ENCODE results near the gene SPNS1.
A peak's percentile ranks its signal among the peaks of the same experiment; 100 is the strongest.
"Not testable (repeated sequence)": the region's sequence is repeated elsewhere in the genome, so short reads cannot be mapped to it uniquely, and the experiment has no call there.

The SPNS1 gene

DNA sequence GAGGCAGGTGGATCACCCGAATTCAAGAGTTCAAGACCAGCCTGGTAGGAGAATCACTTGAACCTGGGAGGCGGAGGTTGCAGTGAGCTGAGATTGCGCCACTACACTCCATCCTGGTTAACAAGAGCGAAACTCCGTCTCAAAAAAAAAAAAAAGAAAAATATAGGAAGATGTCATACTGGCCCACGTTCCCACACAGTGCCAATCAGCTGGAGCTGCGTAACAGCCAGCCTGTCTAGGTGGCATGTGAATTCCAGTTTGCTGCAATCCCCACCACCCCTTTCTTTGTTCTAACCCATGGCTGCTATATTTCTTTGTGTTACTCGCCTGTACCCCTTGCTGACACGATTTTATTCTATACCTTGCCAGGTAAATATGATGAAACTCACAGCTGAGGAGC, 16.4 kb upstream of the SPNS1 start:
- DNase-seq (ENCODE audit: low read depth), result no peak

DNA sequence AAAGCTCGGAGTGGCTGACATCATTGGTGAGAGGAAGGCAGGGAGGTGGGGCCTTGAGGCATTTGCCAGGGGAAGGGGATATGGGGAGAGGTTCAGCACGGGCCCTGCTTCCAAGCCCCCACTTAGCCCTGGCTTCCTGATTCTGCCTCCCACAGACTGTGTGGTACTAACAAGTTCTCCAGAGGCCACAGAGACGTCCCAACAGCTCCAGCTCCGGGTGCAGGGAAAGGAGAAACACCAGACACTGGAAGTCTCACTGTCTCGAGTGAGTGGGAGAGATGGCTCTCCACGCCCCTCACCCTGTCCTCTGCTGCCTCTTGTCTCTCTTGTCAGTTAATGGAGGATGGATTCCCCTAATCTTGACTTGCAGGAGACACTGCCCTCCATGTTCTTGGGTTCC, 15.7 kb upstream of the SPNS1 start:
- DNase-seq (ENCODE audit: low read depth), result no peak

DNA sequence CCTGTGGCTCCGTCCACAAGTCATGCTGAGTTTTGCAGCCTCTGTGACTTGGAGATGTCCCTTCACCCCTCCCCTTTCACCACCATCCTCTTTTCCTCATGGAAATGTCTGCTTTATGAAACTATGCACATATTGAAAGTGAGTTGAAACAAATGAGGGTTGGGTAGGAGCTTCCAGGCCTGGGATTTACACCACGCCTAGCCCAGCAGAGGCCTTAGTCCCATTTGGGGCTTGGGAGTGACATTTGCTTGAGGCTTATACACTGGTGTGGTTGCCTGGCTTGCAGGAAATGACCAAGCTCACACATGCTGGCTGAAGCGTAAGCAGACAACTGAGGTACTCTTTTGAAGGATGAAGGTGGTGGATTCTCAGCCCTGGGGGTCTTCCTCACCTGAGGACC, 10.5 kb upstream of the SPNS1 start:
- no peak for DNase-seq (ENCODE audit: low read depth)

DNA sequence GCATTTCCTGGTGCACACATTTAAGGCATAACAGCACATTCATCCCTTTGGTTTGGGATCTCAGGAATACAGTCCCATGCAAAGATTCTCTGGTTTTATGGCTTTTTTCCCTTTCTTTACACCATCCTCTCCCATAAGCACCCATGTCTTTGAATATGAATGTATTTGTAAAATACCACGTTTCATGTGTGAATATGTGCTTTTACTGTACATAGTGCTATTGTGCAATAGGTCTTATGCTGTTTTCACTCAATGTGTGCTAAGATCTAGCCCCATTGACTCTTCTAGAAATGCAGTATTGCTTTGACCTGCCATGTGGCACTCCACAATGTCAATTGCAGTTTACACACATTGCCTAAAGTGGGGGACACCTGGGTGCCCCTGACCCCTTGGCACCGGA, 10.1 kb upstream of the SPNS1 start:
- DNase-seq (ENCODE audit: low read depth), result no peak

DNA sequence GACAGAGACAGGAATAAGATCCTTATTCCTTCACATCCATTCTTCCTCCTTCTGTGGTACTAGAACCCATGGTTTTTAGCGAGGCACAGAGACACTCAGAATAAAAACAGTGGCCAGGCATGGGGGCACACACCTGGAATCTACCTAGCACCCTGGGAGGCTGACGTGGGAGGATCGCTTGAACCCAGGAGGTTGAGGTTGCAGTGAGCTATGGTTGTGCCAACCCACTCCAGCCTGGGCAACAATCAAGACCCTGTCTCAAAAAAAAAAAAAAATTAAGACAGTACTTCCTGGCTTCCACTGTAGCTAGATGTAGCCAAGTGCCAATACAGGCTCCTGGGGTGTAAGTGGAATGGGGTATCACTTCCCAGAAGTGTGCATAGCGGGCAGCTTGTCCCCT, 7.4 kb upstream of the SPNS1 start:
- no peak for DNase-seq (ENCODE audit: low read depth)

DNA sequence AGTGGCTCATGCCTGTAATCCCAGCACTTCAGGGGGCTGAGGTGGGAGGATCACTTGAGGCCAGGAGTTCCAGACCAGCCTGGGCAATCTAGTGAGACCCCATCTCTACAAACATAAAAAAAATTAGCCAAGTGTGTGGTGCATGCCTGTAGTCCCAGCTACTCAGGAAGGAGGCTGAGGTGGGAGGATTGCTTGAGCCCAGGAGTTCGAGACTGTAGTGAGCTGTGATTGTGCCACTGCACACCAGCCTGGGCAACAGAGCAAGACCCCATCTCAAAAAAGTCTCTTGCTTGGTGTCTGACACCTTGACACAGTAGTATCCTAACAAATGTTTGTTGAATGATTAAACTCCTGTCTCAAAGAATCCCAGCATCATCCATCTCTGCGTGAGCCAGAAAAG, 4.9 kb upstream of the SPNS1 start:
- DNase-seq (ENCODE audit: low read depth), result not testable (repeated sequence)

DNA sequence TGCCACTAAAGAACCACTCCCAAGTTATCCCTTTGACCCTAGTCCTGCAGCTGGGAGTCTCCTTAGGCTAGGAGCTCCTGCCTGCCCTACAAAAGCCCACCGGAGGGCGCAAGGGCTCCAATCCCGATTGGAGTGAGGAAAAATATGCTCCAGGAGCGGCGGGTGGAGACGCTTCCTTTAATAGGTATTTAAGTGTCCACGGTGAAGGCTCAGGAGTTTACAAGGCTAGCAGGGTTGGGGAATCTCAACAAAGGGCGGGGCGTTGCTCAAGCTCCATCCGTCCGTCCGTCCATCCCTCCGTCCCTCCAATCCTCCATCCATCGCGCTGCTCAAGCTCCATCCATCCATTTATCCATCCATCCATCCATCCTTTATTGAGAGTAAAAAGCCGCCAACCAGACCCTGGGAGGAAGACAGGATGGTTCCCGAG, 556 bp upstream of the SPNS1 start:
- no peak for DNase-seq (ENCODE audit: low read depth)

DNA sequence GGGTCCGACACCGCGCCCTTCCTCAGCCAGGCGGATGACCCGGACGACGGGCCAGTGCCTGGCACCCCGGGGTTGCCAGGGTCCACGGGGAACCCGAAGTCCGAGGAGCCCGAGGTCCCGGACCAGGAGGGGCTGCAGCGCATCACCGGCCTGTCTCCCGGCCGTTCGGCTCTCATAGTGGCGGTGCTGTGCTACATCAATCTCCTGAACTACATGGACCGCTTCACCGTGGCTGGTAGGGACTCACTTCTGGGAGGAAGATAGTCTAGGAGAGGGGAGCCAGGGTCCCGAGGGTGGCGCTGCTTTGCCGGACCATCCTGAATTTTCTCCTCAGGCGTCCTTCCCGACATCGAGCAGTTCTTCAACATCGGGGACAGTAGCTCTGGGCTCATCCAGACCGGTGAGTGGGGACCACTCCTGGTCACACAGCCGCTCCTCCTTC, 601 bp downstream of the SPNS1 start:
- no peak for DNase-seq (ENCODE audit: low read depth)

DNA sequence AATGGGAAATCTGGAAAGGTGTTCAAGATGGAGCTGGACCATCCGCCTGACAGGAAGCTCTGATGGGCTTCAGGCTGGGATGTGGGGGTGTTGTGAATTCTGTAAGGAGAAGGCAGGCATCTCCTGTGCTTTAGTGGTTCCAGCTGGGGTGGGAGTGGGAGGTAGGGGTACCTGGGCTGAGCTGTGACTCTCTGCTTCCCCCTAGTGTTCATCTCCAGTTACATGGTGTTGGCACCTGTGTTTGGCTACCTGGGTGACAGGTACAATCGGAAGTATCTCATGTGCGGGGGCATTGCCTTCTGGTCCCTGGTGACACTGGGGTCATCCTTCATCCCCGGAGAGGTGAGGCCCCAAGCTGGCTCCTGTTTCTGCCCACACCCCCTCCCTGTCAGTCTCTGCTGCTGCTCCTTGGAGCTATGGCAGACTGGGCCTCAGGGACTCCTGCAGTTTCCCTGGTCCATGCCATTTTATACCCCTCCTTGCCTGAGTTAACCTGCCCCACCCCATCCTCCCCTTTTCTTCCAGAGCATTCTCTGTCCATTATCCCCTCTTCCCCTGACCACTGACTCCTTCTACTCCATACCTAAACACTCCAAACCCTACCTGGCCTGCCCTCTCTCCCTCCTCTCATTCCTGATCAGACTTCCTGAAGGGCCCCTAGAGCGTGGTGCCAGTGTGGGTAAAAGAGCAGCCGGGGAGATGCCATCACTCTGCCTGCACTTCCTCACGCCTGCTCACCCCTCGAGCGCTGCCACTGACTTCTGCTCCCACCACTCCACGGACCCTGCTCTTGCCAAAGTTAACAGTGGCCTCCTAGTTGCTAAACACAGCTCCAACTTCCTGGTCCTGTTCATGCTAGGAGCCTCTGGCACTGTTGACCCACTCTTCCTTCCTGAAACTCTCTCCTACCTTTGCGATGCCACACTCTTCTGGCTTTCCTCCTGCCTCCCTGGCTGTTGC, 3.4 kb downstream of the SPNS1 start:
- no peak for DNase-seq (ENCODE audit: low read depth)

DNA sequence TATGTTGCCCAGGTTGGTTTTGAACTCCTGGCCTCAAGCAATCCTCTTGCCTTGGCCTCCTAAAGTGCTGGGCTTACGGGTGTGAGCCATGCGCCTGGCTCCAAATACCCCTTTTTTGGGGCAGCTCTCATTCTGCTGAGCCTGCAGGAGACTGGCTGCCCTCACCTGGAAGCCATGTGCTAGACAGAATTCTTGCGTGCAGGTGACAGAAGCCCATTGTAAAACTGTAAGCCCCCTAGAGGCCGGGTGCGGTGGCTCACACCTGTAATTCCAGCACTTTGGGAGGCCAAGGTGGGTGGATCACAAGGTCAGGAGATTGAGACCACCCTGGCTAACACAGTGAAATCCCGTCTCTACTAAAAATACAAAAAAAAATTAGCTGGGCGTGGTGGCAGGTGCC, 5.8 kb downstream of the SPNS1 start:
- not testable (repeated sequence) for DNase-seq (ENCODE audit: low read depth)

DNA sequence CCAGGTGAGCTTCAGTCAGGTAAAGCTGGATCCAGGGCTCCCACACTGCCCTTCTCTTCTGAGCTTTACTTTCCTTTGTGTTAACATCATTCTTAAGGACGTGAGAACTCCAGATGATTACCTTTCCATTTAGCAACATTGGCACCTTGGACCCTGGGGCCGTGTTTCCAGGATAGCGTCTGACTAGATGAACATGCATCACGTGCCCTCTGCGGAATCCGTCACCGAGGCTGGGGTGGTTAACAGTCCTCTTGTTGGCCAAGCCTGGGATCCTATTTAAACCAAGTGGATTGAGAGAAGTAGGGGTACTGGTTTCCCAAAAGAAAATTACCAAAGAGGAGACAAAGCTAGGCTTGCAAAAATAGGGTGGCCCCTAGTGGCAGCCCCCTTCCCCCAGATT, 6.4 kb downstream of the SPNS1 start:
- DNase-seq (ENCODE audit: low read depth), result no peak

DNA sequence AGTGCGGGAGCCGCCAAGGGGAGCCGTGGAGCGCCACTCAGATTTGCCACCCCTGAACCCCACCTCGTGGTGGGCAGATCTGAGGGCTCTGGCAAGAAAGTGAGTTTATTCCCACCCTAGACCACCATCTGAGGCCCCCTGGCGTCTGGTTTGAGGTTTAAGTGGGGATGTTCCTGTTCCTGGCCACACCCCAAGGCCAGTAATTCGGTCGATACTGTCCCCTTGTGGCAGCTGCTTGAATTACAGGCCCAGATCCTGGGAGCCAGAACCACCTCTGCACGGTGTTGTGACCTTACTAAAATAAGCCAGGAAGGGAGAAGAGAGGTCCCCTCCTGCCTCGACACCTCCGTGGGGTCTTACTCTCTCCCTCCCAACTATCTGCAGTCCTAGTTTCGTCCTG, 6.9 kb downstream of the SPNS1 start:
- DNase-seq (ENCODE audit: low read depth), result no peak

DNA sequence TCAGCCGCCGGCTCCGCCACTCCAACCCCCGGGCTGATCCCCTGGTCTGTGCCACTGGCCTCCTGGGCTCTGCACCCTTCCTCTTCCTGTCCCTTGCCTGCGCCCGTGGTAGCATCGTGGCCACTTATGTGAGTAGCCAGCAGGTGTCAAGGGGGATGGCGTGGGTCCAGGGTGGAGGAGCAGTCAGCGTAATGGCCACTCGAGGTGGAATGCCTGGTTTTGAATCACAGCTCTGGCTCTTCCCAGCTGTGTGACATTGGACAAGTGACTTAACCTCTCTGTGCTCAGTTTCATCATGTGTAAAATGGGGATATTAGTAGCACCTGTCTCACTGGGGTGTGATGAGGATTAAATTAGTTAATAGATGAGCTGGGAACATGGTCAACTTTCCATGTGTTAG, 7.8 kb downstream of the SPNS1 start:
- DNase-seq (ENCODE audit: low read depth), result no peak

DNA sequence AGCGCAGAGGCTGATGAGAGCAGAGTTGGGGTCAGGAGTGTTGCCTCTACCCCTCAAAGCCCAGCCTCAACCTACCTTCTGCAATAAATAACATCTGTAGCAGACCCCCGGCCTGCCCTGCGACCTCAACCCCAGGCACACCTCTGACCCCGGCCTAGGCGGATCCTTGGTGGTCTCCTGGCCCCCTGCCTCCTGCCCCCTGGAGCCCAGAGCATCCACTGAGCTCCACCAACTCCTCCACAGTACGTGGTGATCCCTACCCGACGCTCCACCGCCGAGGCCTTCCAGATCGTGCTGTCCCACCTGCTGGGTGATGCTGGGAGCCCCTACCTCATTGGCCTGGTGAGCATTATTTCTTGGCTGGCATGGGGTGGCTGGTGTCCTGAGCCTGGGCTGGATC, 8.4 kb downstream of the SPNS1 start:
- DNase-seq (ENCODE audit: low read depth), result no peak

DNA sequence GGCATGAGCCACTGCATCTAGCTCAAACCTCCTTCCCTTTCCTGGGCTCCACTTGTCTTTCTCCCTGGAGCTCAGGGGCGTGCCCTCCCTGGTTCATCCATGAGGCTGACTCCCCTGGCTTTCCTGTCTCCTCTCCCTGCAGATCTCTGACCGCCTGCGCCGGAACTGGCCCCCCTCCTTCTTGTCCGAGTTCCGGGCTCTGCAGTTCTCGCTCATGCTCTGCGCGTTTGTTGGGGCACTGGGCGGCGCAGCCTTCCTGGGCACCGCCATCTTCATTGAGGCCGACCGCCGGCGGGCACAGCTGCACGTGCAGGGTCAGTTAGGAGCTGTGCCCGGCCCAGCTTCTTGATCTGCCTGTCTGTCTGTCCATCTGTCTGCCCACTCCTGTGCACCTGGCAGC, 9.1 kb downstream of the SPNS1 start:
- DNase-seq (ENCODE audit: low read depth), result no peak

DNA sequence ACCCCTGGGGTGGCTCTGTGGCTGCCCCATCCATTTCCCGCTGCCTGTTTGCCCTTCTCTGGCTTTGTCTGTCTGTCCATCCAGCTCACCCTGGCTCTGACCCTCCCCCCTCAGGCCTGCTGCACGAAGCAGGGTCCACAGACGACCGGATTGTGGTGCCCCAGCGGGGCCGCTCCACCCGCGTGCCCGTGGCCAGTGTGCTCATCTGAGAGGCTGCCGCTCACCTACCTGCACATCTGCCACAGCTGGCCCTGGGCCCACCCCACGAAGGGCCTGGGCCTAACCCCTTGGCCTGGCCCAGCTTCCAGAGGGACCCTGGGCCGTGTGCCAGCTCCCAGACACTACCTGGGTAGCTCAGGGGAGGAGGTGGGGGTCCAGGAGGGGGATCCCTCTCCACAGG, 9.5 kb downstream of the SPNS1 start:
- DNase-seq (ENCODE audit: low read depth), result no peak

DNA sequence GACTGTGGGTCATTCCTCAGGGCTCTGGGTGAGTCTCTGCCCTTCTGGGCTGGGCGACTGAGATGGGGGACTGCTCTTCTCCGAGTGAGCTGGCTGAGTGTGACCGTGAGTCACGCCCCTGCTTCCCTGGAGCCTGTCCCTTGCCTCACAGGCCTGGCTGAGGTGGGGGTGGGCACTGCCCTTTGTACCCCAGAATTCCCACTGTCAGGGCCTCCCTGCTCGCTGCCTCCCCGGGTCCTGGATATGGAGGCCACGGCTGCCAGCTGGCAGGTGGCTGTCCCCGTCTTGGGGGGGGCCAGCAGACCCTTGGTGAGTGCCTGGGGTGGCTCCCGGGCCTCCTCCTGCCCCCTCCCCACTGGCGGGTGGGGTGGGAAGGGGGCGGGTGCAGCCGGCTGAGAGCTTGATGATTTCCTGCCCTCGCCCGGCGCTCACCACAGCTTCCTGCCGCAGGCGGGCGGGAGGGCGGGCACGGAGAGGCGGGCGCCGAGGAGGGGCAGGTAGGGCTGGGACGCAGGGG, 10.1 kb downstream of the SPNS1 start, which contains the start of gene LAT:
LAT (plus strand) TSS at position 434 of the 517 bp plus-strand sequence. CDS start 366 bp downstream, outside the sequence.
- DNase-seq (ENCODE audit: low read depth), result peak; percentile 54

DNA sequence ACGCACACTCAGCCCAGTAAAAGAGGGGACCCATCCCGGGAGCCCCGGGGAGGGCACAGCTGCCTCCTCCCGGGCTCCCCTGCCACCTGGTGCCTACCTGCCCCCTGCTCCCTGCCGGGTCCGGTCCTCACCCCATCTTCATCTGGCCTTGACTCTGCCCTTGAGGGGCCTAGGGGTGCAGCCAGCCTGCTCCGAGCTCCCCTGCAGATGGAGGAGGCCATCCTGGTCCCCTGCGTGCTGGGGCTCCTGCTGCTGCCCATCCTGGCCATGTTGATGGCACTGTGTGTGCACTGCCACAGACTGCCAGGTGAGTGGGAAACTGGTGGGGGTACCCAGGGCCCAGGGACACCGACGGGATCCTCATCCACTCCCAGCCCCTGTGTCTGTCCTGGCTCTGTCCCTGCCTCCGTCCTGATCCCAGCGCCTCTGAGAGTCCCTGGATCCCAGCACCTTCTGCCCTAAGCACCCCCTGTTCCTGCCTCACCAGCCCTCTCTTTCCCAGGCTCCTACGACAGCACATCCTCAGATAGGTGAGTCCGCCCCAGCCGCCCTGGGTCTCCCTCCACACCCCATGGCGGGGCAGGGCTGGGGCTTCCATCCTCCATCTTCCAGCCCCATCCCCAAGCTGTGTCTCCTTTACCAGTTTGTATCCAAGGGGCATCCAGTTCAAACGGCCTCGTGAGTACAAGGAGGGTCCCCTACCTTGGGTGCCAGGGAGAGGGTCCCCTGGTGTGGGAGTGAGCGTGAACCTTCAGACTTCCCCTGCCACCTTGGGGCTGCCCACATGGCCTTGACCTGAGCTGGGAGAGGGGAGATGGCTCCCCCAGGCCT, 10.8 kb downstream of the SPNS1 start:
- DNase-seq (ENCODE audit: low read depth), result no peak

DNA sequence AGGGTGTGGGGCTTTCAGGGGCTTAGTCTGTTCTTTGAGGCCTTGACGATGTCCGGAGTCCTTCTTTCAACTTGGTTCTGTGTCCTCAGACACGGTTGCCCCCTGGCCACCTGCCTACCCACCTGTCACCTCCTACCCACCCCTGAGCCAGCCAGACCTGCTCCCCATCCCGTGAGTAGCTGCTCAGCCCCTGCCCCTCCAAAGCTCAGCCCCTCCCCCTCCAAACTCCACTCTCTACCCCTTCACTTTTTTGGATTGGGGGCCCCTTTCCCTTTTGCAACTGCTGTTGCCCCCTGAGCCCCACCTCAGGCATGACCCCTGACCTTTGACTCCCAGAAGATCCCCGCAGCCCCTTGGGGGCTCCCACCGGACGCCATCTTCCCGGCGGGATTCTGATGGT, 11.5 kb downstream of the SPNS1 start:
- no peak for DNase-seq (ENCODE audit: low read depth)

DNA sequence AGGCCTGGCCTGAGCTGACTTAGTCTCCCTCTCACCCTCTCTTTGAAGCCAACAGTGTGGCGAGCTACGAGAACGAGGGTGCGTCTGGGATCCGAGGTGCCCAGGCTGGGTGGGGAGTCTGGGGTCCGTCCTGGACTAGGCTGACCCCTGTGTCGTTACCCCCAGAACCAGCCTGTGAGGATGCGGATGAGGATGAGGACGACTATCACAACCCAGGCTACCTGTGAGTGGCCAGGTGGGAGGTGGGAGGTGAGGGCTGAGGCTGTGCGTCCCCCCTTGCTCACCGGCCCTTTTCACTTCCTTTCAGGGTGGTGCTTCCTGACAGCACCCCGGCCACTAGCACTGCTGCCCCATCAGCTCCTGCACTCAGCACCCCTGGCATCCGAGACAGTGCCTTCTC, 11.9 kb downstream of the SPNS1 start:
- DNase-seq (ENCODE audit: low read depth), result no peak

DNA sequence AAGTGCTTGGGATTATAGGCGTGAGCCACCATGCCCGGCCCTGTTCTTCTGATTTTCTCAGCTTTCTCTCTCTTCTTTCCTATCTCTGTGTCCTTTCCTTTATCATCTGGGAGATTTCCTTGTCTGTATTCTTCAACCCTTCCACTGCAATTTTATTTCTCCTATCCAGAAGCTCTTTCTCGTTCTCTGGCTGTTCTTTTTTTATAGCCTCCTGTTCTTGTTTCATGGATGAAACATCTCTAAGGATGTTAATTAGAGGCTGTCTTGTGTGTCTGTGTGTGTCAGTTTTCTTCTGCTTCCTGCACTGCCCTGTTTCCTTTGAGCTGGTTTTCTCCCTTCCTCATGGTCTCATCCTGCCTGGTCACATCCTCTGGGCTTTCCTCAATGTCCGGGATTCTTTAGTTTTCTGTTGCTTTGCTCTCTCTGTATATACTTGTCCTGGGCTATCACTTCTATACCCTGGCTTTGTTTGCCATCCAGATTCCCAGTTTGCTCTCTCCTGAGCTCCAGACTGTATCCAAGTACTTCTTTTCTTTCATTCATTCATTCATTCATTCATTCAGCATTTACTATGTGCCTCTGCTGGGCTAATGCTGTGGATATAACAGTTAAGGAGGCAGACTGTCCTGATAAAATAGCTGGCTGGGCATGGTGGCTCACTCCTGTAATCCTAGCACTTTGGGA, 12.7 kb downstream of the SPNS1 start:
- DNase-seq (ENCODE audit: low read depth), result no peak

DNA sequence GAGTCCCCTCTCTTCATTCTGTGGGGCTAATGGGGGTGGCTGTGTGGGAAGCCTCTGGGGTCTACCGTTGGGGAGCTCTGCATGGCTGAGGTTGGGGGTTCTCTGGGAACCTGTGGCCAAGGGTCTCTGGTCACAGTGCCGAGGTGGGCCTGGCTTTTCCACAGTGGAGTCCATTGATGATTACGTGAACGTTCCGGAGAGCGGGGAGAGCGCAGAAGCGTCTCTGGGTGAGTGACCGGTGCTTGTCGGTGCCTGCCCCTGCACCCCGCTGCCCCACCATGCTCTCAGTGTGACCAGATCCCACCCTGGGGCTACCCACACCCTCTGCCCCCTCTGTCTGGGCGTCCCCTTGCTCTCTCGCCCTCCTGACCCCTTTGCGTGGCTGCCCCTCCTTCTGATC, 14.8 kb downstream of the SPNS1 start:
- no peak for DNase-seq (ENCODE audit: low read depth)

All from stimulated activated CD8-positive, alpha-beta memory T cell treated with anti-CD3 and anti-CD28 coated beads, Interleukin-7, amount 100 ng/mL, for 24 hours (primary cell).